Right lobe of liver (tissue), 6 donors: ENCODE results near the gene AK3. TPM values are rescaled to one million over a fixed set of nuclear protein-coding genes. Genes with fewer than 3 reads are reported as not detected.

Experiments
- ATAC-seq, 4 donors: fragments of 200-7000 bp; cut with Tn5 transposase; one replicate each; pipeline ENCODE4 v1.9.1; 2020; ENCODE audit warnings: mild to moderate bottlenecking in 4 of 4, moderate library complexity in 4 of 4
- DNase-seq, 3 donors: peaks; one replicate each; pipeline ENCODE4 v3.0.0-alpha.2; 2020
- H3K27ac ChIP-seq, 3 donors: fragments of 200-600 bp; one replicate each; pipeline ENCODE4 v1.8.0; 2022
- H3K27me3 ChIP-seq, 2 donors: fragments of 200-600 bp; one replicate each; pipeline ENCODE4 v1.8.0; 2022
- H3K36me3 ChIP-seq, 4 donors: fragments of 200-600 bp; sonication (generic) in 1 of 4; one replicate each; pipeline versions ENCODE4 v1.5.1 to v1.8.0; 2017 to 2022; ENCODE audit warnings: control low read depth in 1 of 4
- H3K4me1 ChIP-seq, 4 donors: fragments of 200-600 bp; sonication (generic) in 1 of 4; one replicate each; pipeline versions ENCODE4 v1.5.1 to v1.8.0; 2017 to 2022; ENCODE audit warnings: control low read depth in 1 of 4
- H3K4me3 ChIP-seq, 3 donors: fragments of 200-600 bp; one replicate each; pipeline ENCODE4 v1.8.0; 2022
- H3K9me3 ChIP-seq, 4 donors: fragments of 200-600 bp; sonication (generic) in 1 of 4; one replicate each; pipeline versions ENCODE4 v1.5.1 to v1.8.0; 2017 to 2022; ENCODE audit warnings: control low read depth in 1 of 4
- CTCF ChIP-seq, 4 donors: fragments of 200-600 bp in 3 of 4; fragments of 450-650 bp in 1 of 4; IDR thresholded peaks; one replicate each; pipeline versions ENCODE4 v1.5.1 to v1.8.0; 2016 to 2022; ENCODE audit warnings: antibody characterized with exemption in 4 of 4, mild to moderate bottlenecking in 2 of 4
- POLR2A ChIP-seq: fragments of 450-650 bp; IDR thresholded peaks from one replicate; pipeline ENCODE4 v1.6.1; 2017; ENCODE audit warnings: antibody characterized with exemption, mild to moderate bottlenecking
- whole genome bisulfite sequencing: methylation state at CpG from one replicate; pipeline ENCODE4 v1.1.6; 2018; ENCODE audit warnings: low coverage, low lambda C conversion rate; ENCODE audit not compliant: insufficient coverage; ENCODE audit errors: missing lambda C conversion rate; 5-methylcytosine and 5-hydroxymethylcytosine counted together
- intact Hi-C, 2 donors: fragments of 100-400 bp; cut with DNase I; formaldehyde crosslinking; loops; one replicate each; pipeline versions ENCODE4 v1.11.2 to v1.14.1; 2022
- total RNA-seq, 6 experiments: library from RNA; depleted of rRNA in 2 of 6; stranded (reverse); fragments of >200 nt in 2 of 6; fragmentation: NEBNext Ultra II Directional in 3 of 6; extraction: Animal tissue kit (Norgen Biotek cat#: 25700) in 3 of 6; gene quantifications; one replicate each; pipeline versions ENCODE4 v1.1.0 to v1.2.4, GENCODE V29; 2016 to 2023
- donor health status: DM: no; HTN: yes; CAD: no.
- donor health status: DM: no; HTN: no; CAD: no.
- donor health status: DM: no; HTN: no; CAD: no.
- donor health status: DM: no; HTN: yes; CAD: no.
- donor health status: DM: no; HTN: yes; CAD: no.

Gene AK3
- total RNA-seq, 6 experiments from 2014 or later = 72.4 to 131 (median 99.5) TPM

DNA sequence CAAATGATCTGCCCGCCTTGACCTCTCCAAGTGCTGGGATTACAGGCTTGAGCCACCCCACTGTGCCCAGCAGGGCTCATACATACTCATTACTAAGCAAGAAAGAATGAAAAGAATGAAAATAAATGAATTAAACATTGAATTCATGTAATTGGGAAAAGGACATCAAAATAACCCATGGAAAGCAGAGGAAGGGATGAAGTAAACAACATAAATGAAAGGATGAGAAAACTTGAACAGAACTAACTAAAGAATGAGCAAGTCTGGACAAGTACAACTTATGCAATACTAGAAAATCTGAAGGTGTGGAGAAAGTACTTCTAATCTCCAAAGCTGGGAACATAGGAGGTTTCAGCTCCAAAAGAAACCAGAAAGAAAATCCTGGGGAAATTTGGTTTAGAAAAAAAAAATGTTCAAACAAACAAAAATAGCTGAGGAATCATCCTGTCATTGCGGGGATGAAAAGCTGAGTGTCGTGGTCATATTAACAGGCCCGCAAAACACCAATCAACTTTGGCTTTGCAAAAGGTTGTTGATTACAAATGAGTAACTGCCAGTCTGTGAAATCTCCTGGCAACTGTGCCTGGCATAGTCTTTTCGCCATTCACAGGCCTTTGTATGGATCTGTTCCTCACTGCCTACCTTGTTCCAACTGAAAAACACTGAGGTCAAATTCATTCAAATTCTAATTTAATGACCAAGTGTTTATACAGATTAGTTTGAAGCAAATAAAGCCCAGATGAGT is 2.3 kb upstream of the AK3 start:
- H3K4me1 ChIP-seq = peaks cover 0 to 4% (median 0%) of the 10 kb centered on the region in 4 donors
- intact Hi-C loops = loop anchor here in 1 of 2 donors (10.0 kb wide), 1 partner anchor 79 kb away; the partner anchor contains the start of genes PLPP6 and SPATA6L
- TF ChIP-seq CTCF (IDR thresholded peaks at IDR 0.05) (no peak), POLR2A (no peak)
- H3K4me3 ChIP-seq = no peak overlapping the region
- H3K27me3 ChIP-seq = no peaks in the 10 kb centered on the region
- DNase-seq (no peak), ATAC-seq (no peak)
- H3K9me3 ChIP-seq = no peaks in the 10 kb centered on the region
- H3K27ac ChIP-seq = no peak overlapping the region
- WGBS = 39% methylated on average over 5 of the region's 5 CpGs
- H3K36me3 ChIP-seq = no peaks in the 10 kb centered on the region

DNA sequence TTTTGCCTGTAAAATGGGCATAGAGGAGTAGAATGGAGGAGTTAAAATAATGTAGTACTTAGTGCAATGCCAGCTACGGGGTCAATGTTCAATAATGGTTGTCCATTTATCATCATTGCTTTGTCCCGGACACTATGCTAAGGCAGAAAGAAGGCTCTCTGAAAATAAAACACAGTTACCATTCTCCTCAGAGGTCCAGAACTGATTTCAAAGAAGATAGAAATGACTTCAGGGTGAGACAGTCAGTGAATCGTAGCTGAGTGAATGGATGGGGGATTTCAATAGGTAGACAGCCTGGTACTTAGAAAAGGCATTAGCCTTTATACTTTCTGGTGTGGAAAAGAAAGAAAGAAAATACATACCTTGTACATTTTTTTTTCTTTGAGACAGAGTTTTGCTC is 1.2 kb upstream of the AK3 start:
- intact Hi-C loops = loop anchor here in 1 of 2 donors (10.0 kb wide), 1 partner anchor 77 kb away; the partner anchor contains the start of genes PLPP6 and SPATA6L
- Histone ChIP-seq H3K36me3 (no peaks in the 10 kb centered on the region), H3K4me3 (peak overlapping the region in 1 of 3 donors; percentile 81), H3K27ac (peak overlapping the region in 1 of 3 donors; percentile 99), H3K9me3 (no peaks in the 10 kb centered on the region), H3K4me1 (peaks cover 0 to 8% (median 0%) of the 10 kb centered on the region in 4 donors), H3K27me3 (no peaks in the 10 kb centered on the region)
- ATAC-seq (no peak), DNase-seq (no peak)
- TF ChIP-seq CTCF (IDR thresholded peaks at IDR 0.05) (no peak), POLR2A (no peak)
- whole genome bisulfite sequencing = 23% methylated on average over 3 of the region's 3 CpGs

GRCh38 chr9:4741365-4742089 is 525 bp upstream of the AK3 start:
- 3% methylated on average over 17 of the region's 54 CpGs for WGBS
- intact Hi-C loops = loop anchor here in 1 of 2 donors (10.0 kb wide), 1 partner anchor 77 kb away; the partner anchor contains the start of genes PLPP6 and SPATA6L
- Histone ChIP-seq H3K27me3 (no peaks in the 10 kb centered on the region), H3K4me1 (peaks cover 0 to 14% (median 0%) of the 10 kb centered on the region in 4 donors), H3K36me3 (no peaks in the 10 kb centered on the region), H3K27ac (peak overlapping the region; percentile 92 to 99 (median 94)), H3K4me3 (peak overlapping the region; percentile 79 to 99 (median 81)), H3K9me3 (no peaks in the 10 kb centered on the region)
- ATAC-seq (peak; percentile 34 to 45 (median 40)), DNase-seq (peak; percentile 55 to 64 (median 58))
- TF ChIP-seq POLR2A = peak; percentile 5
- TF ChIP-seq CTCF (IDR thresholded peaks at IDR 0.05) = no peak

DNA sequence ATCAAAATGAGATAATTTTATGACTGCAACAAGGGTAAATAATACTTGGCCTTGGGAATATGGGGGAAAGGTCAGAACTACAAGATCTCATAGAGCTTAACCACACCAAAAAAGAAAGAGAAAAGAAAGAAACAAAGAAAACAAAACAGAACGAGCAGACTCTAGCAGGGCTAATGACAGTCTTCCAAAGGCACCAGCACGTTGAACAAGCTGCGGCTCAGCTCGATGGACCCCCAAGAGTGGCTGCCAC is 689 bp downstream of the AK3 start:
- no peak for DNase-seq
- Histone ChIP-seq H3K36me3 (no peaks in the 10 kb centered on the region), H3K4me1 (peaks cover 0 to 15% (median 0%) of the 10 kb centered on the region in 4 donors), H3K9me3 (no peaks in the 10 kb centered on the region), H3K27me3 (no peaks in the 10 kb centered on the region), H3K27ac (peak overlapping the region; percentile 92 to 99 (median 94)), H3K4me3 (peak overlapping the region; percentile 79 to 99 (median 81))
- 0% methylated on average over 4 of the region's 4 CpGs for WGBS
- intact Hi-C loops = loop anchor here in 1 of 2 donors (10.0 kb wide), 1 partner anchor 76 kb away; the partner anchor contains the start of genes PLPP6 and SPATA6L
- no peak for TF ChIP-seq CTCF (IDR thresholded peaks at IDR 0.05)
- no peak for TF ChIP-seq POLR2A
- peak; percentile 7 to 19 (median 14) for ATAC-seq
